Kidney epithelial cell (primary cell): Measurements from ENCODE around the gene UROD. TPM values are rescaled to one million over a fixed set of nuclear protein-coding genes. Genes with fewer than 3 reads are reported as not detected.

ENCODE experiments used
- DNase-seq: peaks from one replicate; pipeline ENCODE4 v3.0.0-alpha.2; 2010; ENCODE audit warnings: low read depth
- H3K27me3 ChIP-seq: 2 replicates; pipeline ENCODE4 v1.6.0; 2011; ENCODE audit warnings: low read length; ENCODE audit not compliant: control insufficient read depth, insufficient read depth
- H3K36me3 ChIP-seq: 2 replicates; pipeline ENCODE4 v1.5.1; 2011; ENCODE audit warnings: low read length; ENCODE audit not compliant: control insufficient read depth, insufficient read depth
- H3K4me3 ChIP-seq: 2 replicates; pipeline ENCODE4 v1.5.1; 2011; ENCODE audit warnings: low read depth, mild to moderate bottlenecking, control low read depth, low read length
- total RNA-seq: library from RNA; depleted of rRNA; stranded (reverse); fragments of >200 nt; gene quantifications from 2 replicates; pipeline ENCODE4 v1.2.3, GENCODE V29; 2015
- TF ChIP-seq, protein P1 (sequence below): IDR thresholded peaks from 2 replicates; pipeline ENCODE4 v1.5.1; 2011; ENCODE audit warnings: mild to moderate bottlenecking, moderate library complexity, low read length, control low read depth, inconsistent platforms; ENCODE audit not compliant: insufficient read depth, poor library complexity, severe bottlenecking

Gene UROD
- total RNA-seq, 1 donor from 2014 or later = 113 TPM

DNA sequence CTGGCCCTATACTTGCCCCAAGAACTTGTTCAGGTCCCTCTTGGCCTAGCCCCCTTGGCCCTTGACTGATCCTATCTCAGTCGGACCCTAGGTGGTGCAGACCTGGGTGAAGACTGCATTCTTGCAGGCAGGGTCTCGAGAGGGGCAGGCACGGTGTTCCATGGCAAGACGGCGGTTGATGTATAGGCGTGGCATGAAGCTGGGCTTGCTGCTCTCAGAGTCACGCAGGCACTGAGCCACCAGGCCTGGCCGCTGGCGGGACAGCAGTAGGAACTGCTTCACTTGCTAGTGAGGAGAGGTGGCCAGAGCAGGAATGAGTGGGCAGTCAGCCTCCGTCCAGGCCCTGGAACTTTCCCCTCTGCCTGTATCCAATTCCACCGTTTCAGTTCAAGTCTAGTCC lies 4.7 kb upstream of the UROD start:
- TF ChIP-seq, protein P1, sequence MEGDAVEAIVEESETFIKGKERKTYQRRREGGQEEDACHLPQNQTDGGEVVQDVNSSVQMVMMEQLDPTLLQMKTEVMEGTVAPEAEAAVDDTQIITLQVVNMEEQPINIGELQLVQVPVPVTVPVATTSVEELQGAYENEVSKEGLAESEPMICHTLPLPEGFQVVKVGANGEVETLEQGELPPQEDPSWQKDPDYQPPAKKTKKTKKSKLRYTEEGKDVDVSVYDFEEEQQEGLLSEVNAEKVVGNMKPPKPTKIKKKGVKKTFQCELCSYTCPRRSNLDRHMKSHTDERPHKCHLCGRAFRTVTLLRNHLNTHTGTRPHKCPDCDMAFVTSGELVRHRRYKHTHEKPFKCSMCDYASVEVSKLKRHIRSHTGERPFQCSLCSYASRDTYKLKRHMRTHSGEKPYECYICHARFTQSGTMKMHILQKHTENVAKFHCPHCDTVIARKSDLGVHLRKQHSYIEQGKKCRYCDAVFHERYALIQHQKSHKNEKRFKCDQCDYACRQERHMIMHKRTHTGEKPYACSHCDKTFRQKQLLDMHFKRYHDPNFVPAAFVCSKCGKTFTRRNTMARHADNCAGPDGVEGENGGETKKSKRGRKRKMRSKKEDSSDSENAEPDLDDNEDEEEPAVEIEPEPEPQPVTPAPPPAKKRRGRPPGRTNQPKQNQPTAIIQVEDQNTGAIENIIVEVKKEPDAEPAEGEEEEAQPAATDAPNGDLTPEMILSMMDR = no peak
- Histone ChIP-seq H3K27me3 (no peaks in the 10 kb centered on the region), H3K36me3 (no peaks in the 10 kb centered on the region), H3K4me3 (no peak overlapping the region)
- DNase-seq = no peak

- no peak for DNase-seq
- TF ChIP-seq, protein P1 = no peak
- no peaks in the 10 kb centered on the region for H3K27me3 ChIP-seq
- H3K36me3 ChIP-seq = no peaks in the 10 kb centered on the region
- no peak overlapping the region for H3K4me3 ChIP-seq
Observed at GRCh38 chr1:45008076-45008475, 4.0 kb upstream of the UROD start.

GRCh38 chr1:45008516-45008915 lies 3.5 kb upstream of the UROD start:
- TF ChIP-seq, protein P1 = no peak
- no peaks in the 10 kb centered on the region for H3K36me3 ChIP-seq
- DNase-seq = no peak
- no peak overlapping the region for H3K4me3 ChIP-seq
- no peaks in the 10 kb centered on the region for H3K27me3 ChIP-seq

GRCh38 chr1:45009296-45009865 lies 2.7 kb upstream of the UROD start:
- TF ChIP-seq, protein P1 = no peak
- H3K36me3 ChIP-seq = no peaks in the 10 kb centered on the region
- H3K4me3 ChIP-seq = no peak overlapping the region
- H3K27me3 ChIP-seq = no peaks in the 10 kb centered on the region
- no peak for DNase-seq

GRCh38 chr1:45009956-45010854 lies 1.8 kb upstream of the UROD start:
- Histone ChIP-seq H3K4me3 (peak overlapping the region; percentile 80), H3K27me3 (no peaks in the 10 kb centered on the region), H3K36me3 (peaks cover 2% of the 10 kb centered on the region)
- DNase-seq = no peak
- TF ChIP-seq, protein P1 = no peak
